ENCODE data around the gene KAZN.

Gene KAZN

GRCh38 chr1:14725238-14725637 is 126.8 kb downstream of the KAZN start:
- H3K4me3 ChIP-seq (ENCODE audit: low read length): no peak overlapping the region
- DNase-seq (ENCODE audit: low read depth, low spot score): no peak

GRCh38 chr1:14725695-14726094 is 127.2 kb downstream of the KAZN start:
- no peak overlapping the region for H3K4me3 ChIP-seq (ENCODE audit: low read length)
- no peak for DNase-seq (ENCODE audit: low read depth, low spot score)

DNA sequence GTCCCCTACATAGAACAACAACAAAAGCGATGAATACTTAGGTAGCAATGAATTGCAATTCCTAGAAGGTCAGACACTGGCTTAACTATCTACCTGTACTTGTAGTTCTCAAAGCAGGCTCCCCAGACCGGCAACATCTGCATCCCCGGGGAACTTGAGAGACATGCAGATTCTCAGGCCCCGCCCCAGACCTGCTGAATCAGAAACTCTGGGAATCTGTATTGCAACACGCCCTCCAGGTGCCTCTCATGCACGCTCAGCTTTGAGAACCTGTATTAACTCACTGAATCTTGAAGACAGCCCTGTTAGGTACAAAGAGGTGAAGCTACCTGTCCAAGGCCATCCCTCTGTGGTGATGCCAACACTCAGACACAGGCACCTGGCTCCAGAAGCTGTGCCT is 128.1 kb downstream of the KAZN start:
- DNase-seq (ENCODE audit: low read depth, low spot score): no peak
- H3K4me3 ChIP-seq (ENCODE audit: low read length): no peak overlapping the region

- H3K4me3 ChIP-seq (ENCODE audit: low read length): no peak overlapping the region
- no peak for DNase-seq (ENCODE audit: low read depth, low spot score)
These were observed 130.0 kb downstream of the KAZN start for GRCh38 chr1:14728516-14728915.

DNA sequence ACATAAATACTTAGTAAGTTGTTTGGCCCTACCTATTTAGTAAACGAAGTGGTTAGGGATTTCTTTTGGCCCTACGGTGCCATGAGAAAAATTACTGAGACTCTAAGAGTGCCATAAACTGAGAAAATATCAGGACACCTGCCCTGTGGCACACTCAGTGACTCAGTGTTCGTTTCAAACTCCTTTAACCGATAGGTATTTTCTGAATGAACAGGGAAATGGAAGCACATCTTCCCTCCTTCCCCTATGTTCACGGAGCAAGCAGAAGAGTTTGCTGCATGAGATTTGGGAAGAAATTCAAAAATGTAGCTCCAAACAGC is 134.2 kb downstream of the KAZN start:
- no peak for DNase-seq (ENCODE audit: low read depth, low spot score)
- H3K4me3 ChIP-seq (ENCODE audit: low read length): no peak overlapping the region

- no peak overlapping the region for H3K4me3 ChIP-seq (ENCODE audit: low read length)
- no peak for DNase-seq (ENCODE audit: low read depth, low spot score)
These were observed 134.7 kb downstream of the KAZN start for GRCh38 chr1:14733048-14733778.

- no peak overlapping the region for H3K4me3 ChIP-seq (ENCODE audit: low read length)
- no peak for DNase-seq (ENCODE audit: low read depth, low spot score)
These were observed 135.3 kb downstream of the KAZN start for GRCh38 chr1:14733779-14734140.

DNA sequence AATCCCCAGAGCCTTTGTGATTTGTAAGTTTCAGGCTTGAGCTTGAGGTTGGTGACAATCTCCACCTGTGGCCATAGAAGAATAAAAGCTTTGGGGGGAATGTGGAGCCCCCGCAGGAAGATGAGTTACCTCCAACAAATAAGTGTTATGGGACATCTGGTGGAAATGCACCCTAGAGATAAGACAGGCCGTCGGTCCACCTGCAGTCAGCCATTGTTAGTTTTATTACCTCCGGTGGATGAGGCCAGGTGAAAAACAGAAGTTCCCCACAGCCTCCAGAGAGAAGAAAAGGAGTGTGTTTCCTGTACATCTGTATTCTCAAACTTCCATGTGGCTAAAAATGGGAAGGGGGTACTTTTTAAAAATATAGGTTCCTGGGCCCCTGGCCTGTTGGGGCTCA is 137.4 kb downstream of the KAZN start:
- DNase-seq (ENCODE audit: low read depth, low spot score): no peak
- no peak overlapping the region for H3K4me3 ChIP-seq (ENCODE audit: low read length)

- H3K4me3 ChIP-seq (ENCODE audit: low read length): no peak overlapping the region
- DNase-seq (ENCODE audit: low read depth, low spot score): peak; percentile 33
These were observed 139.1 kb downstream of the KAZN start for GRCh38 chr1:14737561-14738094.

- DNase-seq (ENCODE audit: low read depth, low spot score): no peak
These were observed 139.8 kb downstream of the KAZN start for GRCh38 chr1:14738235-14738634.

GRCh38 chr1:14738647-14739046 is 140.2 kb downstream of the KAZN start:
- H3K4me3 ChIP-seq (ENCODE audit: low read length): no peak overlapping the region
- DNase-seq (ENCODE audit: low read depth, low spot score): no peak

More at GRCh38 chr1:14738235-14738634, 139.8 kb downstream of the KAZN start:
- H3K4me3 ChIP-seq (ENCODE audit: low read length): no peak overlapping the region

- no peak for DNase-seq (ENCODE audit: low read depth, low spot score)
- H3K4me3 ChIP-seq (ENCODE audit: low read length): no peak overlapping the region
These were observed 140.8 kb downstream of the KAZN start for GRCh38 chr1:14739082-14739832.

GRCh38 chr1:14740016-14740415 is 141.5 kb downstream of the KAZN start:
- H3K4me3 ChIP-seq (ENCODE audit: low read length): no peak overlapping the region

DNA sequence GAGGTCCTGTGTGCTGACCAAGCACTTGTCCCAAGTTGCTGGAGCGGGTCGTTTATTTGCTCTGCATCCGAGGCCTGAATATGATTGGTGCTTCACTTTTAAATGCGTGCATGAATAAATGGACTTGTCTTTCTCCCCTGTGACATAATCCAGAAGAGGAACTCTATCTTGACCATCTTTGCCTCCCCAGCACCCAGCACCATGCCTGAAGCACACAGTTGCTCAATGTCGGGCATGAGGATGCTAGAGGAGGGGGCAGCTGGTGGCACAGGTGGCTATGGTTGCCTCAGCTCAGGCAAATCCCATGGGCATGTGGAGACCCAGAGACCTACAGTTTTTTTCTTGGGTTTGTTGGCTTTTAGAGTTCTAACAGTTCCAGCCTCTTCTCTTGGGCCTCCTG is 142.6 kb downstream of the KAZN start:
- DNase-seq (ENCODE audit: low read depth, low spot score): no peak
- H3K4me3 ChIP-seq (ENCODE audit: low read length): no peak overlapping the region

More at GRCh38 chr1:14740016-14740415, 141.5 kb downstream of the KAZN start:
- no peak for DNase-seq (ENCODE audit: low read depth, low spot score)

- no peak for DNase-seq (ENCODE audit: low read depth, low spot score)
- no peak overlapping the region for H3K4me3 ChIP-seq (ENCODE audit: low read length)
These were observed 143.0 kb downstream of the KAZN start for GRCh38 chr1:14741532-14741931.

- no peak for DNase-seq (ENCODE audit: low read depth, low spot score)
- no peak overlapping the region for H3K4me3 ChIP-seq (ENCODE audit: low read length)
These were observed 143.9 kb downstream of the KAZN start for GRCh38 chr1:14742181-14742980.

GRCh38 chr1:14743368-14743767 is 144.9 kb downstream of the KAZN start:
- DNase-seq (ENCODE audit: low read depth, low spot score): no peak
- no peak overlapping the region for H3K4me3 ChIP-seq (ENCODE audit: low read length)

- no peak overlapping the region for H3K4me3 ChIP-seq (ENCODE audit: low read length)
- no peak for DNase-seq (ENCODE audit: low read depth, low spot score)
These were observed 146.7 kb downstream of the KAZN start for GRCh38 chr1:14745001-14745720.

- DNase-seq (ENCODE audit: low read depth, low spot score): no peak
- no peak overlapping the region for H3K4me3 ChIP-seq (ENCODE audit: low read length)
These were observed 147.3 kb downstream of the KAZN start for GRCh38 chr1:14745789-14746188.
